ENCODE data around the gene PDZD2.
"Not testable (repeated sequence)": the region's sequence is repeated elsewhere in the genome, so short reads cannot be mapped to it uniquely, and the experiment has no call there.

PDZD2 gene

DNA sequence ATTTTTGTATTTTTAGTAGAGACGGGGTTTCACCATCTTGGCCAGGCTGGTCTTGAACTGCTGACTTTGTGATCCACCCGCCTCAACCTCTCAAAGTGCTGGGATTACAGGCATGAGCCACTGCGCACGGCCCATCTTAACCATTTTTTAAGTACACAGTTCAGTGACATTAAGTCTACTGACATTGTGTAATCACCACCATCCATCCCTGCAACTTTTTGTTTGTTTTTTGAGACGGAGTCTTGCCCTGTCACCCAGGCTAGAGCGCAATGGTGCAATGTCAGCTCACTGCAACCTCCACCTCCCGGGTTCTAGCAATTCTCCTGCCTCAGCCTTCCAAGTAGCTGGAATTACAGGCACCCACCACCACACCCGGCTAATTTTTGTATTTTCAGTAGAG is 480.0 kb downstream of the PDZD2 start:
- not testable (repeated sequence) for DNase-seq

DNA sequence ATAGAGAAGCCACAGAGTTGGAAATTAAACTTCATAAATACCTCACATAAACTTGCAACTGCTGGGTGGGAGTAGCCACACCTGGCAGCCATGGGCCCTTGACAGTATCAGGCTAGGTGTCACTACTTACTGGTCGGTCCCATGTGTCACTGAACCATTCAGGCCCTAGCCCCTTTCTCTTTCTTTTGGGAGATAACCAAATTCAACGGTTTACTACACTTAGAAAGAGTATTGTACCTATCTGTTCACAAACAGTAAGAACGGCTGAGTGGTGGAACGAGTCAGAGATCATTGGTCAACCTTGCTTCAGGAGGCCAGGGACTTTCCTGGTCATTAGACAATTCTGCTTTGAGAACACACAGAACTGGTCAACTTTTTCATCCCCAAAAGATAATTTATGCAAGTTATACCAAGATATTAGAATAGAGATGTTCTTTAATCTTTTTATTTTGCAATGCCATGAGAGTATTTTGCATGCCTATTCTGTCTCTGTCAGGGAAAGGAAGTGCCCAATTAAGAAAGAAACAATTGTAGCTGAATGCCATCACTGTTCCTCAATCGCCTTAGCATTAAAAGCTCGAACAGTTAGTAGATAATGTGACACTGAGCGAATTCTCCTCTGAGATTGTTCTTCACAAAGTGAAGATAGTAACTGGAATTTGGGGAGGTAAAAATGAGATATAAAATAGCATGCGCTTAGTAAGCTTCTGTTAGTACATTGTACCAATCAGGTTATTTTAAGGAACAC is 484.3 kb downstream of the PDZD2 start:
- no peak for DNase-seq

DNA sequence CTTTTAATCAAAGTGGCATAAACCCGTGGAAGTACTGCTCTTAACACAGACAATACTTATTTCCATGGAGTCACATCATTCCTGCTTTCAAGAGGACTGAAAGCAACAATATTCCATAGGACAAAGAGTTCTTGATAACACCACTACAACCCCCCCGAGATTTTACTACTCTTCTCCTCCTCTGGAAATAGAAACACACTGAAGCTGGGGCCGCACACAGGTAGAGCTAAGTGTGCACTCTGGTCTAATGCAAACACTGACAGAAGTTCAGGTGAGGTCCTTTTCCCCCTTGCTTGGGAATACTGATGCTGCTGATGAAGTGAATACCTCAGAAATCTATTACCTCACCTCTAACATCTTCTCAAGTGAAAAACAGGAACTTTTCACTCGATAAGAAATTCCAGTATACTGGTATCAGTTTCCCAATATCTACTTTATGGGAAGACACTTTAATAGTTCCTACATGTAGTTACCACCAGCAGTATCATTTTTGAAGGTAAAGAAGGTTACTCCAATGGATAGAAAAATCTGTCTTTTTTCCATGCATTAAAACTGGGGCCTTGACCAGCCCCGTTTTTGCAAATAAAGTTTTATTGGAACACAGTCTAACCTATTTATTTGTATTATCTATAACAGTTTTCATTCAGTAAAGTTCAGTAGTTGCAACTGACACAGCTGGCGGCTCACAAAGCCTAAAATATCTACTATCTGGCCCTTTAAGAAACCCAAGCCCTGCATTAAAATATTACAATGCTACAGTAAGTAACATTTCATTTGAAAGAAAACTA is 485.2 kb downstream of the PDZD2 start:
- no peak for DNase-seq

DNA sequence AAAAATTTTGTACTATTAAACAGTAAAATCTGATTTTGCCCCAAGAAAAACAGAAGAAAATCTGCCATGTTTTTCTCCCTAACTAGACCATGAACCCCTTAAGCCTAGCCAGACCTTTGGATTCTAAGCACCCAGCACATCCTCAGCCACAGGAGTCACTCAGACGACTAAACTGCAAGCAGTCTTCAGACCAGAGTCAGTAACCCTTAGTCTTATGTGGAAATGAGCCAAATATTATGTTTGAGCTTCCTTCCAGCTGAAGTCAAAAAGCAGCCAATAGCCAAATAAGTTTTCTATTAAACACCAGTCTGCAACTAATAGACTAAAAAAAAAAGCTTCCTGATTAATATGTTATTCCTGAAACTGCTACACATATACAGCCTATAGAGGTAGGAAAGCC is 487.8 kb downstream of the PDZD2 start:
- no peak for DNase-seq

DNA sequence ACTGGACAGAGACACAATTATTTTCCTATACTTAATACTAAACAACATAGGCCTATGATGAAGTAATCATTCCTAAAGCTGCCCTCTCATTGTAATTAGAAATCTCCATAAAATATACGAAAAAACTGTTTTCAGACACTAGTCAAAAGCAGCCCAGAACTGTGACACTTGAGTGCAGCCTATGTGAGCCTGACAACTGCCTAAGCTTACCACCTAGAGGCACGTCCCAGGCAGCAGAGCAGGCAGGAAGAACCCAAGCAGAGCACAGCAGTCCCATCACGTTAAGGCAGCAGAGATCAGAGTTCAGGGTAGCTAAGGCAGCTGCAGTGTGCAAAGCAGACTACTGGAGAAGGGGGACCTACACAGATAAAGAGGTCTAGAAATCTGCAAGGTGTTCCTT is 488.8 kb downstream of the PDZD2 start:
- no peak for DNase-seq

DNA sequence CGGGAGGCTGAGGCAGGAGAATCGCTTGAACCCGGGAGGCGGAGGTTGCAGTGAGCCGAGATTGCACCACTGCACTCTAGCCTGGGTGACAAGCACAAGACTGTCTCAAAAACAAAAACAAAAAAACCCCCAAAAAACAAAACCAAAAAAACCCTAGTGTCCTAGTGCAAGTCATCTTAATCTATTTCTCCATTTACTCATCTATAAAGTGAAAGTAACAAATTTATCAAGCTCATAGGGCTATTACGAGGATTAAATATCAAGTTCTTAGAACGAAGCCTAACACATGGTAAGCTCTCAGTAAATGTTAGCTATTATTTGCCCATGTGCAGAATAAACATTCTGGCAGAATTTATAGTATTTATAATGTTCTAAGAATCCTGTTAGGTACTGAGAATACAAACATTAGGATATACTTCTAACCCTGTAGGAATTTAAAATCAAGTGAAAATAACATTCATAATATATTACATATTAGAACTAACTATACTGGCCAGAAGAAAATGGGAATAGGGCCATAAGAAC is 490.2 kb downstream of the PDZD2 start:
- DNase-seq: no peak

DNA sequence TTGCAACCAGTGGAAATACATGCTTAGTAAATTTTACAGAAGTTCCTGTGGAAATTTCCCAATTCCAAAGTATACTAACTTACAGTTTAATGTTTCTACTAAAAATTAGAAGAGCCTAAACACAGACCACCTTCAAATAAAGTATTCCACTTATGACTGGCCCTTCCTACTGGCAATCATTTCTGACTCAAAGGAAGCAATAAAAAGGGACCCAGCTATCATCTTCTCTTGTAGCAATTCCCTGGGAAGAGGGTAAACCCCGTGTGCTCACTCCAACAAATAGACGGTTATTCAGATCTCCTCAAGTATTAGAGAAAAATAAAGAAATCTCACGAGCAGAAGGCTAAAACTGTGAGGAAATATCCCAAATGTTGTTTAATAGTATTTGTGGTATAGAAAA is 491.9 kb downstream of the PDZD2 start:
- DNase-seq: no peak

DNA sequence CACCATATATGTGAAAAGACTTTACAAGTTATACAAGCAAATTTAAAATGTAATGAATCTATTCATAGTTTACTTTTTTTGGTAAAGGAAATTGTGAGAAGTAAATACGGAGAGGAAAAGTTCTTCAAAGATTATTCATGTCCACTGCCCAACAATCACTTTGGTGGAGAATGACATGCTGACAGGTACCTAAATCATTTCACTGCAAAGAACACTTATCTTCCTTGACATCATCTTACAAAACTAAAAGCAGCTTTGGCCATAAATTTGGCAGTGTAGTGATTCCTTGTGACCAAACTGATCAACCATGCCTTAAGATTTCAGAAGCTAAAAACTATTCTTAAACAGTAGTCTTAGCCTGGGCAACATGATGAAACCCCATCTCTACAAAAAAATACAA is 492.7 kb downstream of the PDZD2 start:
- no peak for DNase-seq

DNA sequence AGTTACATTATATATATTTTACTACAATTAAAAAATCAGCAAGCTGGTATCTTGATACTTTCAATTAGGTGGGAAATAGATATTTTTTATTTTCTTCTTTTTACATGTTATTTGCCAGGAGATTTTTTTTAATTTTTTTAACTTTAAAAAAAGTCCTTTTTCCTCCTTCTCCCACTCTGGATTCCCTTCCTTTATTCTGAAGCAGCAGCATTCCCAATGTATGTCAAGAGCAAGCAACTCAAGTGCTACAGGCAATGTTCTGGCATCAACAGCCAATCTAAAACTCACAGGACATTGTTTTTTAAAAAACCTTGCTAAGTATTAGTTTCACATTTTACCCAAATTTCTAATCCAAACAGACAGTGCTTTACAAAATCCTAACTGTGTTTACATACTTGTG is 493.8 kb downstream of the PDZD2 start:
- no peak for DNase-seq

DNA sequence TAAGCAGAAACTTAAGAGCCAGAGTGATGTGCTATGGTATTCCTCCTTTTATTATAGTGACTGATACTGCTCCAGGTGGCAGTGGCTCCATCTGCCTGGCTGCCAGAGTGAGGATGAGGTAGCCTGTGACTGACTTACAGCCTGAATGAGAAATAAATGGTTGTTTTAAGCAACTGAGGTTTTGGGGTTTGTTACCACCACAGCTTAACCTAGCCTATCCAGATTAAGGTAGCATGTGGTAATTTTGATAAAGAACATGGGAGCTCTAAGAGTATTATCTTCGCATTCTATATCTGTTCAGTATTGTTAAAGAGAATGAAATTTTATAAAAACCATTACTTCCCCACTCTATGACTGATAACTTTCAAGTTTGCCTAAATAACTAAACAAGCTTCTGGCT is 496.2 kb downstream of the PDZD2 start:
- DNase-seq: peak; percentile 64

DNA sequence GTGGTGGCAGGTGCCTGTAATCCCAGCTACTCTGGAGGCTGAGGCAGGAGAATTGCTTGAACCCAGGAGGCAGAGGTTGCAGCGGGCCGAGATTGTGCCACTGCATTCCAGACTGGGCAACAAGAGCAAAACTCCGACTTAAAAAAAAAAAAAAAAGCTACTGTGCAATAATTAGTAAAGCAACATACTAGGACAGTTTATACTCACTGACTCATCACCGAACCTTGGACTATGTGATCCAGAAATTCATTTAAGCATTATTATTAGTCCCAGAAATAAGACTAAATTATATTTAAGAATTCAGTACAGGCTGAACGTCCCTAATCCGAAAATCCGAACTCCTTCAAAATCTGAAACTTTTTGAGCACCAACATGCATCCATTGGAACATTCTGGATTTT is 497.4 kb downstream of the PDZD2 start:
- no peak for DNase-seq

DNA sequence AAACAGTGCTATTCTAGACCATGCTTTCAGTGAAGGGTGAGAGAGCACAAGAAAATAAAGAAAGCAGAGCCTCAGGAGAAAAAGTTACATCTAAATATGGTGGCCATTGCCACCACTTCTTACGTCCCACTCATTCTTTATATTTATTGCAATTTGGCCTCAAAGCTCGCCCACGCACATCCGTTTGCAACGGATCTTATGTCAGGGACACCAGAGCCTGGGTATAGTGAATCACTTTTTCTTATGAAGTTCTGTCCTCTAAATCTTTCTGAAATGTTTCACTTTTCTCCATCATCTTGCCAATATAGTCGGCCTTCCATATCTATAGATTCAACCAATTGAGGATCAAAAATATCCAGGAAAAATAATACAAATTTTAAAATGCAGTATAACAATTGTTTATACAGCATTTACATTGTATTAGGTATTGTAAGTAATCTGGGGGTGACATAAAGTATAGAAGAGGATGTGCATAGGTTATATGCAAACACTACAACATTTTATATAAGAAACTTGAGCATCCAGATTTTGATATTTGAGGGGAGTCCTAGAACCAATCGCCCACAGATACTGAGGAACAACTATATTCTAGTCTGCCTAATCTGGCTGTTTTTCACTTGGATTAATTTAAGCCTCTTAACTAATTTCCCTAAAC is 500.0 kb downstream of the PDZD2 start:
- no peak for DNase-seq

DNA sequence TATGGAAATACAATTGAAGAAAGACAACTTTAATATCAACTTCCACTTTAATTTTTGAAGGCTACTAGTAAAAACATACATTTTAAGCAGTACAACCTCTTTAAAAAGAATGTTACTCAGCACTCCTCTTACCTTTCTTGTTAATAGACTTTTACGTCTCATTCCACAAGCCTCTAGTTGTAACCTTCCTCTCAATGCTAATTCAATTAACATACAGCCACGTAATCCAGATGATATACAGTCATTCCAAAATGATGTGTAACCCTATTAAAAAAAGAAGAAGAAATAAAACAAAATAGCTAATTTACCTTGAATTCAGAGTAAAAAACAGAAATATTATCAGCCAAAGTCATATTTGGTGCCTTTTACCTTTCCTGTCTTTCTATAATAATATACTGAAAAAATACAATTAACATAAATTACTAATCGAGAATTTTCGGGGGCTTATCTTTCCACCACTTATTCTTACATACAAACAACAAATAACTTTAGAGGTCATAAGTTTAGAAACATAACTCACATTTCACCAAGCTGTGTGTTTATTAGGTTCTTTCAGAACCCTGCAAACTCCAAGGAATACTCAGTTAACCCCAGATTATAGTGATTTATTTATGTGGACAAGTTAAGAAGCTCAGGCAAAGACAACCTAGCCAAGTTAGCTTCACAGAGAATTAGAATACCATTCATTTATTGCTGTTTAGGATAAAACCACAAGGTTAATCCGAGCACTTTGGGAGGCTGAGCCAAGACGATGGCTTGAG is 504.9 kb downstream of the PDZD2 start:
- no peak for DNase-seq

DNA sequence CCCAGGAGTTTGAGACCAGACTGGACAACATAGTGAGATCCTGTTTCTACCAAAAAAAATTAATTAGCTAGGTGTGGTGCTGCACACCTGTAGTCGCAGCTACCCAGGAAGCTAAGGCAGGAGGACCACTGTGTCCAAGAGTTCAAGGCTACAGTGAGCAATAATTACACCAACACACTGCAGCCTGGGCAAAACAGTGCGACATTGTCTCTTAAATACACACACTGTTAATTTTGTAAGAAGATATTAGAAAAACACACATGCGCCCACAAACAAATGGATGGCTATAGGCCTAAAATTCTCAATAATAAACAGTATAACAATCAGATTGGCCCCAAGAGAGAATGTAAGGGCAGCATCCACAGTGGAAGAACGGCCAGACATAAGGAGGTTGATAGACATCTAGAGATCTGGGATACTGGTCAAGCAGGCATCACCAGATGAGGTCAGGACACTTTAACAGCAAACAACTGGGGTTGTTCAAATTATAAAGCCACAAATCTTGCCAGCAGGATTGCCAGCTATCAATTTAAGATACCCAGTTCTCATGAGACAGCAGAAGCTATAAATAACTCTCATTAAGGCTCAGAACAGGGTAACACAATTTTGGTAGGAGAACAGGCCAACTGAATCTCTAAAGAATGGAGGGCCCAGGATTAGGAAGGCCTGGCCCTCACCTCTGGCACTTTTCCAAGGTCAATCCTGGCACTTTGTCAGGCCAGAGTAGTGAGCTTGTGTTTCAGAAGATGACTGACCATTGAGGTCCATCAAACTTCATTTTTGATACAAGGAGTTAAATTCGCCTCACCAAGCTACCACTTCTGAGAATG is 505.7 kb downstream of the PDZD2 start:
- DNase-seq: no peak

DNA sequence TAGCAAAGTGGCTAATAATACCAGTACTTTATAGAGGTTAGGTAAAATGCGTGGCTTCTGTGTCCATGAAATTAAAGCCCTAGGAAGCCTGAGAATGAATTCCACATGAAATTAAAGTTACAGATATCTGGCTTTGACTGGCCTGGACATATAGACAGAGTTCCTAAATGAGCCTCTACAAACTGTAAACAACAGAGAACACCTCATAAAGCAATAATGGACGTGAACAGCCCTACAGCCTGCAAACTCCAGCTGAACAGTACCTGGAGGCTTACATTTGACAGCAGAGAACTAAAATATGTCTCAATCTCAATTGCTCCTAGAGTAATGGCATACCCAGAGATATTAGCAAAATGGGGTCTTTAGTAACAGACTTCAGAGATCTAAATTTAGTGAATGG is 506.4 kb downstream of the PDZD2 start:
- no peak for DNase-seq

DNA sequence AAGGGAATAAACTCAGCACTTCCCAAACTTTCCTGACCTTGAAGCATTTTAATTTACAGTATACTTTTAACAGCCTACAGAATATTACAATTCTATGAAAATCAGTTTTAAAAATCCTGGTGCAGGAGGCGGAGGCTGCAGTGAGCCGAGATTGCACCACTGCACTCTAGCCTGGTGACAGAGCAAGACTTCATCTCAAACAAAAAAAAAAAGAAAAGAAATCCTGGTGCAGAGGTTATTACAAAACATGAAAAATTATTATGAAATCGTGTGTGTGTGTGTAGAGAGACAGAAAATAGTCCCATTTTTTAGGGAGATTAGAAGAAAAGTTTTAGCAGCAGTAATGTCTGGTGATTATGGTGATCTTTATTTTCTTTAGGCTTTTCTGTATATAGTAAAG is 508.3 kb downstream of the PDZD2 start:
- DNase-seq: no peak

DNA sequence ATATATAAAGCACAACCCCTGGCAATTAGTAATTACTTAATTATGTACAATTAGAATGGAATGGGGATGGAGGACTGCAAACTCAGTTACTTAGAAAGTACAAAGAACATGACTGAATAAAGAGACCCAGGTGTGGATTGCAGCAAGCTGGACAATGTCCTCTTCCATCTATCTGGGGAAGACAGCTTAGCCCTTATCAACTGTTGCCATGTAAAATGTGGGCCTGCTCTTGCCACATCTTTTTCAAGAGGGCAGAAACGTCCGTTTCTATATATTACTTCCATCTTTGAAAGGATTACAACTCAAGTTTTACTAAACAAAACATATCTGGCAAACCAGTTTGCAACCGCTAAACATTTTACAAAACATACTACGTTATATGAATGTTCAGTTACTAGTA is 509.0 kb downstream of the PDZD2 start:
- peak; percentile 71 for DNase-seq

DNA sequence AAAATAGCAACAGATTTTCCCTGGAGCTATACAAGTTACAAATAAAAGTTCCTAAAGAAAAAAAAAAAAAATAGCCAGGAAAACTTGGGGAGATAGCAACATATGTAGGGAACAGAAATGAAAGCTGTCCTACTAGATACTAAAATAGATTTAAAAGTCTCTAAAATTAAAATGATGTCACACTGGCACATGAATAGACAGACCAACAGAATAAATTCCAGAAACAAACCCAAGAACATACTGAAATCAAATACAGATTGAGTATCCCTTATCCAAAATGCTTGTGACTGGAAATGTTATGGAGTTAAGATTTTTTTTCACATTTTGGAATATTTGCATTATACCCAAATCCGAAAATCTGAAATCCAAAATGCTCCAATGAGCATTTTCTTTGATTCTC is 511.4 kb downstream of the PDZD2 start:
- DNase-seq: no peak

DNA sequence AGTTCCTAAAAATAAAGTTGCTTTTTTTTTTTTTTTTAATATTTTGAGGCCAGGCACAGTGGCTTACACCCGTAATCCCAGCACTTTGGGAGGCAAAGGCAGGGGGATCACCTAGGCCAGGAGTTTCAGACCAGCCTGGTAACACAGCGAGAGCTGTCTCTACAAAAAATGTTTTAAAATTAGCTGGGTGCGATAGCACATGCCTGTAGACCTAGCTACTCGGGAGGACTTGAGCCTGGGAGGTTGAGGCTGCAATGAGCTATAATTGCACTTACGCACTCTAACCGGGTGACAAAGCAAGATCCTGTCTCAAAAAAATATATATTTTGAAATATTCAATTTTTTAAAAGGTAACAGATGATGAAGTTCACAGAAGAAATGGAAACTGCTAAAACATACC is 512.3 kb downstream of the PDZD2 start:
- no peak for DNase-seq

DNA sequence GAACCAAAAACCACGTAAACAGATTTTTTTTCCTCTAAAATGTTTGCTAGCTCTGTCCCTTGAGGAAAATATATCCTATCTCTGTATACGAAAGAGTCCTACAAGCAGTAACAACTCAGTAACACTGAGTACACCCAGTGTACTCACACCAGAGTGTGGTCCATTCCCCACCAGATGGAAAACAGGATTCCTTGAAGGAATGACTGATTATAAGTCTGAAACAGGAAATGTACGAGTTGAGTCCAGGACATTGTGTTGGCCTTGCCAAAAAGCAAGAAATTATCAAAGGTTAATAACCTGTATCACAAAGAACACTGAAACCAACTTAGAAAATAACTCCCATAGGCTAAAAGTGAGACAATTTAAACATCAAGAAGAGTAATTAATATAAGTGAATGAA is 514.8 kb downstream of the PDZD2 start:
- DNase-seq: no peak

DNA sequence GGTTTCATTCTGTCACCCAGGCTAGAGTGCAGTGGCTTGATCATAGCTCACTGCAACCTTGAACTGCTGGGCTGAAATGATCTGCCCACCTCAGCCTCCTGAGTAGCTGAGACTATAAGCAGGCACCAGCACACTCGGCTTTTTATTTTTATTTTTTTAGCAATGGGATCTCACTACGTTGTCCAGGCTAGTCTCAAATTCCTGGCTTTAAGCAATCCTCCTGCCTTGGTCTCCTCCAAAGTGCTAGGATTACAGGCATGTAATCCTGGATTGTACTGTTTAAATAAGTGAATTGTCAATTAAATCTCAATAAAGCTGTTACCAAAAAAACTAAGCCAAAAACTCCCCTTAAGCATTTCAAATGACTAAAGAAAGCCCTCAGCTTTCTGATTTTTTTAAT is 516.3 kb downstream of the PDZD2 start:
- DNase-seq: no peak

DNA sequence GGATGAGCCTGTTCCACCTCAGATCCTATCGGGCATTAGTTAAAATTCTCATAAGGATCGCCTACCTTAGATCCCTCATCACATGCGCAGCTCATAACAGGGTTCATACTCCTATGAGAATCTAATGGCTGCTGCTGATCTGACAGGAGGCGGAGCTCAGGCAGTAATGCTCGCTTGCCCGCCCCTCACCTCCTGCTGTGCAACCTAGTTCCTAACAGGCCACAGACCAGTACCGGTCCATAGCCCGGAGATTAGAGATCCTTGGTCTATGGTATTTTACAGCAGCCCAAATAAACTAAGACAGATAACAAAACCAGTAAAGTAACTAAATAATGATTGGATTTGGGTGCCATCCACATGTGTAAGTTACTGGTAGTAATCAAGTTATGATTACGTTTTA is 517.7 kb downstream of the PDZD2 start:
- DNase-seq: no peak
